IPS-NIHi7 (cell line): Measurements from ENCODE around the gene DTWD2.
"Not testable (repeated sequence)": the region's sequence is repeated elsewhere in the genome, so short reads cannot be mapped to it uniquely, and the experiment has no call there.

Experiments
- DNase-seq: peaks from one replicate; pipeline ENCODE4 v3.0.0; 2012; ENCODE audit warnings: mixed read lengths; ENCODE audit errors: extremely low spot score

DTWD2 gene

DNA sequence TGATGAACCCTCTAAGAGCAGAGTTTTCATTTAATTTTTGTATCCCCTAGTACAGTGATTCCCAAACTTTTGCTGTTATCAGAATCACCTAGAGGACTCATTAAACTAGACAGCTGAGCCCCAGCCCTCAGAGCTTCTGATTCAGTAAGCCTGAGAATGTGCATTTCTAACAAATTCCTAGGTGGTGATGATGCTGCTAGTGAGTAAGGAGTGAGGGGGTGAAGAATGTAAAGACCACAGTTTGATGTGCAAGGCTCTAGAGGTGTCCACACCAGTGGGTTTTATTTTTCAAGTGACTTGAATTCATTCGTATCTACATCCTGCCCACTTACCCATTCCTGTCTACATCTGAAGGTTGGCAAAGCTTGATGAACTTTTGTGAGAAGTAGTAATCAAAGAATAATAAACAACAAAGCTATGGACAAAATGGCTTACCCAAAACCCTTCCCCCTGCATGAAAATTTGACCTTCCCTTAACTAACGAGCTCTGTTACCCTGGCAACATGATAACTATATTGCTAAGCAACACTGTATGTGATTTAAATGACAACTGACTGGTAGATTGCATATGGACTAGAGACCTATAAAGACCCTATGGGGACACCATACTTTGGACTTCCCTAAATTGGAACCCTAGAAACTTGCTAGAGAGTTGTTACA is 35.2 kb downstream of the DTWD2 start:
- peak; percentile 25 for DNase-seq

DNA sequence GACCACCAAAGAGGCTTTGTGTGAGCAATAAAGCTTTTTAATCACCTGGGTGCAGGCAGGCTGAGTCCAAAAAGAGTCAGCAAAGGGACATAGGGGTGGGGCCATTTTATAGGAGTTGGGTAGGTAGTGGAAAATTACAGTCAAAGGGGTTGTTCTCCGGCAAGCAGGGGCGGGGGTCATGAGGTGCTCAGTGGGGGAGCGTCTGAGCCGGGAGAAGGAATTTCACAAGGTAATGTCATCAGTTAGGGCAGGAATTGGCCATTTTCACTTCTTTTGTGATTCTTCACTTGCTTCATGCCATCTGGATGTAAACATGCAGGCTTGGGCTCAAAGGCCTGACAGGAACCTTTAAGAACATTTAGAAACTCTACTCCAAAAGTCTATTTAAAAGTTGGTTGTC is 36.0 kb downstream of the DTWD2 start:
- peak; percentile 28 for DNase-seq

DNA sequence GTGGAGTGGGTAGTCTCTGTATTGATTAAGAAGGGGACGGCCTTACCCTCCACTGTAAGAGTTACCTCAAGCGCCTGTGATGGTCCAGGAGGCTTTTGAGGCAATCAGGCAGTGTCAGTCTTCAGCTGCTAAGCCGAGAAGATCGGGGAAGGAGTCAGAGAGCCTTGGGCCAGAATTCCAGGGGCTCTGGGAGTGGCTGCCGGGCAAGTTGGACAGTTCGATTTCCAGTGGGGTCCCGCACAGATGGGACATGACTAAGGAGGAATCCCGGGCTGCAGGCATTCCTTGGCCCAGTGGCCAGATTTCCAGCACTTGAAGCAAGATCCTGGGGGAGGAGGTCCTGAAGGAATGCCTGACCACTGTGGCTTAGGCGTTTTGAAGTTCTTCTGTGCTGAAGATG is 38.0 kb downstream of the DTWD2 start:
- DNase-seq = not testable (repeated sequence)

DNA sequence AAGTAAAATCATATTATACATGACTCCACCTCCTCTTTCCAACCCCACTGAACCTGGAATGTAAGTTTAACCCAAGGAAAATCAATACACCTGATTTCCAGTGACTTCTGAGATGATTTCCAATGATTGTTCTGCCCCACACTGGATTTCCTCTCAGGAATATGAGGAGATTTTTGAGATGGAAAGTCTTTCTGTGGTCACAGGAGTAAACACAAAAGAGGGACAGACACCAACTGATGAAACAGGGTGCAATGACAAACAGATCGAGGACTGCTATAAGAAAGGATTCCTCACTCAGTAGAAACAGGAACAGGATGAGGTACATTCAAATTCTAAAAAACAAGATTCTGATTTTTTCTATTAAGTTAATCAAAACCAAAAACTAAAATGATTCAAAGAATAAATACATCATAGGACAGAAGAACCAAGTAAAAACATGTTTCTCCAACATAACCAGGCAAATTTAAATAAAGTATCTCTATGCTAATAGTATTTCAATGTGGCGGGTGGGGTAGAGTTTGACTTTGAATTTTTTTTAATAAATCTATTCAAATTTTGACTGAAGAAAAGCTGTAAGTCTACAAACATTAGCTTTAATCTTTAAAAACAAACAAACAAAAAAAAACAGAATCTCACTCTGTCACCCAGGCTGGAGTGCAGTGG is 42.1 kb downstream of the DTWD2 start:
- DNase-seq = no peak

DNA sequence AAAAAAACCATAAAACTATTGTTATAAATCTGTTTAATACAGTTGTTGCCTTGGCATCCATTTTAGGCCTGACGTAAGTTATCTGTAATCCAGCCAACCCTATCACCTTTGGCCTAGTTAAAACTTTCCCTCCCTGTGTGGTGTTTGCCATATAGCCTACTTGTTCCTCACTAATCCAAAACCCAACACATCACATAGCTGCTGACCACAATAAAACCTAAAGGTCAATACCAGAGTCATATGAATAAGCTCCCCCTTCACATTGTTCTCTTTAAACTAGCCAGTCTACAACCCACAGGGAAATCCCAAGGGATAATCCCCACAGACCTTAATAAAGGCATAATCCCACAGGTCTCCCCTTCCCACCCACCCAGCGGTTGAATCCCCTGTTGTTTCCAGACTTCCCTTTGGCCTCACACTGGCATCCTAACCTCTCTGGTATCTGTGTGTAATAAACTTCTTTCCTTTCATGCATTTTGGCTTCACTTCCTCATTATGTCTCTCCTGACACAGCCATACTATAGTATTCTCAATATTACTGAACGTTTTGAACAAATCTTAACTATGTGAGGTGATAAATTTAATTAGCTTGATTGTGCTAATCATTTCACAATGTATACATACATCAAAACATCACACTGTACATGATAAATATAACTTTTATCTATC is 50.8 kb downstream of the DTWD2 start:
- no peak for DNase-seq

DNA sequence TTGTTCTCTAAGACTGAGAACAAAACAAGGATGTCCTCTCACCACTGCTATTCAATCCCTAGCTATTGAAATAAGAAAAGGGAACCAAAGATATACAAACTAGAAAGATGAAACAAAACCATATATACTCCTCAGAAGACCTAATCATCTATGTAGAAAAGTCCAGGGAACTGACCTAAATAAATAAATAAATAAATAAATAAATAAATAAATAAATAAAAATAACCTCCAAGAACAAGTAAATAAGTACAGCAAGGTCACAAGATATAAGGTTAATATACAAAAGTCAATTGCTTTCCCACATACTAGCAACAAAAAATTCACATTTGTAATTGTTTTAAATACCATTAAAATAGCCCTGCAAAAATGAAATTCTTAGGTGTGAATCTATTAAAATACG is 54.6 kb downstream of the DTWD2 start:
- no peak for DNase-seq

DNA sequence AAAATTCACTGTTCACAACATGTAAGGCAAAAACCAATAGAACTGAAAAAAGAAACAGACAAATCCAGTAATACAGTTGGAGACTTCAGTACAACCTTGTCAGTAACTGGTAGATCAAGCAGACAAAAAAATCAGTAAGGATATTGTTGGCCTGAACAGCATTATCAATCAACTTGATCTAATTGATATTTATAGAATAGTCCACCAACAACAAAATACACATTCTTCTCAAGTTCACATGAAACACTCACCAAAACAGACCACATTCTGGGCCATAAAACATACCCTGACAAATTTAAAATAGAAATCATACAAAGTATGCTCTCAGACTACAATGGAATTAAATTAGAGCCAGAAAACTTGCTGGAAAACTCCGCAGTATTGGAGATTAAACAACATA is 56.8 kb downstream of the DTWD2 start:
- no peak for DNase-seq

DNA sequence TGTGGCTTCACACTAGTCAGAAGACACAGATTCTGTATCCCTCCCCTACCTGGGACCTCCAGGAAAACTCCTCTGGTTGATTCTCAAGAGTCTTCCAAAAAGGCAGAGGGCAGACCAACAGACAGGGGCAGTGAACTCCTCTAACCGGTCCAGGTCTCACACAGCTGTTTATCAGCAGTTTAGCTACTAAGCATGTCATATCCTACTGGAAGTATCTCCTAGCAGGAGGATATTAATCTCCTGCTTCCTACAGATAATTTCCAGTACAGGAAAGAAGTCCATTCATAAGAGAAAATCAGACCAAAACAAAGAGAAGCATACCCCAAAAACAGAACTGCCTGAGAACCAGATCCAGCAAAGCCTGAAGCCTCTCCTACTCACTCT is 64.3 kb downstream of the DTWD2 start:
- no peak for DNase-seq

DNA sequence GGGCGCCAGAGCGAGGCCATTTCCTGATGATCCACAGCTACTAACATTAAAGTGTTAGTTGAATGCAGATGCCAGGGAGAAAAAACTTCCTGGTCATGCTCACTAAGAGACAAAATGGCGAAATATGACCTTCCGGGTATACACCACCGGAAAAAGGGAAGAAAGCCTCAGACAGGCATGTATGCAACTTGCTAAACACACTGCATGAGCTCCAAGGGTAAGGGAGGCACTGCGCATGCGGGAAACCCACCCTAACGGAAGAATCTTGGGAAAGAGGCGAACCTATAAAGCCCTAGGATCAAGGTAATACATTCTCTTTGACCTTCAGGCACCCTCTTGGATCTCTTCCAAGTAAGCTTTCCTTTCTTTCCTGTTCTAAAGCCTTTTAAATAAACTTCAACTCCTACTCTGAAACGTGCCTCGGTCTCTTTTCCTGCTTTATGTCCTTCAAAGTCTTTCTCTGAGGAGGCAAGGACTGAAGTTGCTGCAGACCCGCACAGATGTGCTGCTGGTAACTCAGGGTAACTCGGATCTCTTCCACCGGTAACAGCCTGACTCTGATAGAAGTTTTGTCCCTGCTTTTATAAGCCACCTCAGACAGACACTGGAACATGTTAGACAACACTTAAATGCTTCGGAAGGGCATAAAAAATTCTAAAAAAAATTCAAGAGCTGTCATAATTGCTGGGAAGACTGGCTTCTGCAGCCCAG is 64.9 kb downstream of the DTWD2 start:
- no peak for DNase-seq

DNA sequence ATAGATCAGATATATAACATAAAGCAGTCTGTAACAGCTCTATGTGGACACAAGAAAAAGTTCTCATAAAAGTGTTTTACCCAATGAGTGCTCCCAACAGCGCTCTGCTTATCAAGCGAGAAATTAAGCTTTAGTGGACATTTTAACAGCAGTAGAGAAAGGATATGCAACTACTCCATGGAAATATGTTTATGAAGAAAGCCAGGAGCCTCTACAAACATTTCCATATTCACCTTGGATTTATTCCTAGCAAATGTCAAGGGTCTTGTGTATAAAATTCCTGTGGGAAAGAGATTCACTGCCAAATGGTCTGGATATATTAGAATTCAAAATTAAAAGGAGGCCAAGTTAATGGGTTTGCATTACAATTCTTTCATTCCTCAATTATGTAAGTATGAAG is 66.5 kb downstream of the DTWD2 start:
- DNase-seq = no peak

DNA sequence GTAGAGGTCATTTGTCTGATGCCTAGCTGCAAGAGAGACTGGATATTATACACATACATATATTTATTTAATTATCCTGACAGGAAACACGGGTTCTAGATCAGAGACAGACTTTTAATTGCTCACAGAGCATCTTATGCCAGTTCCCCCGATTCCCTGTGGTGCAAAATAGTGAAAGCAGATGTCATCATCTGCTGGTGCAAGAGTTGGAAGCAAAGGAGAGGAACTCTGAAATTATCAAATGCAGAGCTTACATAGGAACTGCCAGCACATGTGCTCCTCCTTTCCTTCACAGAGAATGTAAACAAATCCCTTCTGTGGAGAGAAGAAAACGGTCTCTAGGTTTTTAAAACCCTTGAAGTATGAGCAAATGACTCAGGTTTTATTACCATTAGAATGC is 69.3 kb downstream of the DTWD2 start:
- DNase-seq = no peak

DNA sequence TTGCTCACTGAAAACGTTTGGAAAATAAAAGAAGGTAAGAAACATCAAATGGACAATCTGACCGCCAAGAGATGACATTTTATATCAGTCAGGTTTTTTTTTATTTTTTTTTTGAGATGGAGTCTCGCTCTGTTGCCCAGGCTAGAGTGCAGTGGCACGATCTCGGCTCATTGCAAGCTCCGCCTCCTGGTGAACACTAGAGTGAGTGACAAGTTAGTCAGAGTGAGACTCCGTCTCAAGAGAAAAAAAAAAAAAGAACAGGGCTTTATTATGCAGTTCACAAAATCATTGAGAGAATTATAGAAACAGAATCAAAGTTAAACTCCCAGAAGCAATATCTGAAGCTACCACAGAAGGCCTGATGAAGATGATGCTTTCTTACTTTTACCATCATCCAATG is 70.1 kb downstream of the DTWD2 start:
- DNase-seq = no peak

DNA sequence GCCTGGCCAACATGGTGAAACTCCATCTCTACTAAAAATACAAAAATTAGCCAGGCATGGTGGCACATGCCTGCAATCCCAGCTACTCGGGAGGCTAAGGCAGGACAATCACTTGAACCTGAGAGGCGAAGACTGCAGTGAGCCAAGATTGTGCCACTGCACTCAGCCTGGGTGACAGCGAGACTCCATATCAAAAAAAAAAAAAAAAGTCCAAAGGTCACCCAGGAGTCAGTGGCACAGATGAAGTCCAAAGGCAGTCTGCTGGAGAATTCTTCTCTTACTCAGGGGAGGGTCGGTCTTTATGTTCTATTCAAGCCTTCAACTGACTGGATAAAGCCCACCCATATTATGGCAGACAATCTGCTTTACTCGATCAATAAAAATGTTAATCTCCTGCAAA is 80.8 kb downstream of the DTWD2 start:
- not testable (repeated sequence) for DNase-seq

DNA sequence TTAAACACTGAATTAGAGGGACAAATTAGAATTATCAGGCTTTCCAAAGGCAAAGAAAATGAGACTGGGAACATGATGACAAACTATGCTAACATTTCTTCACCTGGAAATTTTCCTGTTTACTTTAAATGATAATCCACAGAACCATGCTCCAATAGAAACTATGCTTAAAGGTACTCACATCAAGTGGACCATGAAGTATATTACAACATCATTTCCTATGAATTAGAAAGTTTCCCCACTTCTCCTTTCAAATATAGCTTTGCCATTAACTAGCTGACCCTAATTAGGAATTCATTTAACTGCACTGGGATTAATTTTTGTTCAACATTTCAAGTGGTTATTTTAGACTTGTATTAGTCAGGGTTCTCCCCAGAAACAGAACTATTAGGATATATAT is 81.4 kb downstream of the DTWD2 start:
- DNase-seq = no peak

DNA sequence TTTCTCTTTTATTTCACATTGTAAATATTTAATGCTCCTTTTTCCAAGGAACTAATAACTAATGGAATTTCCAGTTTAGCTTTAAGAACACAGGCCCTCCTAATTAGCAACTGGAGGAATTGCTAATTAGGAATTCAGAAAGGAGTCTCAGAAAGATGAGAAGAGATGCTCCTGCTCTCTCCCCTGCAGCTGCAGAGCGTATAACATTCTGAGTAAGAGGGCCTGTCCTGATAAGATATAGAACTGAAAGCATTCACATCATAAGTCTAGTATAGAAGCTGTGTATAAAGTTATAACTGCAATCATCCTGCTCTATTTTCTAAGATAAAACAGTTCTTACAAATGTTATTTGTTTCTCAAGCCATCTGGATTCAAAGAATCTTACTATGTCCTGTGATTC is 83.2 kb downstream of the DTWD2 start:
- no peak for DNase-seq

DNA sequence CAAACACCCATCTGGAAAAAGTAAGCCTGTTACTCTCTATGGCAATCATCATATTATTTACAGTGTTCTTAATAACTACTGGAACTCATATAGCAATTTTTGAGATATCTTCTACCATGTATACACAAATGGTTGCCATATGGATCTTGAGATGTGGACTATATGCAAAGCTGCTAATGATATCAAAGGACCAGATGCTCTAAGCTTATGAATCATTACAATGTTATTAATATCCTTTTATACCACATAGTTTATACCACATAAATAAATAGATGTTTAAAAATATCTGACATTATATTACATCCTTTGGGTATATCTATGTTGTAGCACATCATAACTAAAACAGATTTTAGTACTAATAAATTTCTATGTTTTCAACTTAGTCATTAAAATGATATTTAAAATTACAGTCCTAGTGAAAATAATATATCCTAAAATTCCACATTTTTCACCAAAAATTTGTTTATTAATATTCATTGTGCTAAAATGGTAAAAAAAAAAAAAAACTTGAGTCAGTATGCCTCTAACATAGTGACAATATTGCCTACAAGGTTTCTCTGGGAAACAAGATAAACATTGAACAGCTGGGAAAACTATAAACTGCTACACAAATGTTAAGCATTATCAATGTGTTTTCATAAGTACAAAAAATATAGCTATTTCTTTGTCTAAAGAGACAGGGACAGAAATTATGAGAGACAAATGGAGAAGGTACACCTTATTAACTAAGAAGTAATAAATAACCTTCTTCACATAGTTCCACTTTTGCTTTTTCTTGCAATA is 85.5 kb downstream of the DTWD2 start:
- DNase-seq = no peak

DNA sequence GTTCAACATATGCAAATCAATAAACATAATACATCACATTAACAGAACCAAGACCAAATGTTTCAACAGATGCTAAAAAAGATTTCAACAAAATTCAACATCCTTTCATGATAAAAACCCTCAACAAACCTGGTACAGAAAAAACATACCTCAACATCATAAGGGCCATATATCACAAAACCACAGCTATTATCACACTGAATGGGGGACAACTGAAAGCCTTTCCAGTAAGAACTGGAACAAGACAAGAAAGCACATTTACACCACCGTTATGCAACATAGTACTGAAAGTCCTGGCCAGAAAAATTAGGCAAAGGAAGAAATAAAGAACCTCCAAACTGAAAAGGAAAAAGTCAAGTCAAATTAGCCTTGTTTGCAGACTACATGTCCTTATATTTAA is 93.6 kb downstream of the DTWD2 start:
- DNase-seq = no peak

DNA sequence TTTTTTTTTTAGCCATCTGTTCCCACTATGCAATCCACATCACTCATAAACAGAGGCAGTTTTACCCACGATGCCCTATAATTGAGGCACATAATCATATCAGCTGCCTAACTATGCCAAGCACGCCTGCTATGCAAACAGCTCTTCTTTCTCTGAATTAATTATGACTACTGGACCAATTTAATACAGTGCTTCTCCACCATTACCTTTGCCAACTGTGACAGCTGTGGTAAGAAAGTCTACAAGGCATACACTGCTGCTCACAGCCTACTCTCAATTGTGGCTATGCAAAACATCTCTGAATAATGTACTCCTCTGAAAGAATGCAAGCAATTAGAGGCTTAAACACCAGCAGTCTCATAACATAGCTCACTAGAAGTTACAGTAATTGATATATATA is 97.1 kb downstream of the DTWD2 start:
- no peak for DNase-seq

DNA sequence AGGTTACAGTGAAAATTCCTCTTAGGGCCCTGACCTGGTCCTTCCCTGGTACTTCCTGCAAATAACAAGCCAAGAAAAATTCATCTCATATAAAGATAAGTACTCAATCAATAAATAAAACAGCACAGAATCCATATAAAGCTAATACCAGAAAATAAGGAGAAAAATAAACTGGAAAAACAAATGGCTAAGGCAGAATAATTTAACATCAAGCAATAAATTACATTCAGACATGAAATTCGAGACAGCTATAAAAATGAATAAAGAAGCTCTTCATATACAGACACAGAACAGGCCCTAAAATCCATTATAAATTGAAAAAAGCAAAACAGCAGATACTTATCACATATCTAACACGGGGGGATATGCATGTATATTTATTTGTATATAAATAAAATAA is 99.2 kb downstream of the DTWD2 start:
- no peak for DNase-seq

DNA sequence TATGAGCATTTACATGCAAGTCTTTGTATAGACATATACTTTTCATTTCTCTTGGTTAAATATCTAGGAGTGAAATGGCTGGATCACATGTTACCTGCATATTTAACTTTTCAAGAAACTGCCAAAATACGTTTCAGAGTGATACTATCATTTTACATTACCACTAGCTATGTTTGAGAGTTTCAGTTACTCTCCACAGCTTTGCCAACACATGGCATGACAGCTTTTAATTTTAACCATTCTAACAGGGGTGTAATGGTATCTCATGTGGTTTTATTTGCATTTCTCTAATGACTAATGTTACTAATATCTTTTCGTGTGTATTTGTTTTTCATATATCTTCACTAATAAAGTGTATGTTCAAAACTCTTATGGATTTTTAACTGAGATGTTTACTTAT is 99.8 kb downstream of the DTWD2 start:
- no peak for DNase-seq

DNA sequence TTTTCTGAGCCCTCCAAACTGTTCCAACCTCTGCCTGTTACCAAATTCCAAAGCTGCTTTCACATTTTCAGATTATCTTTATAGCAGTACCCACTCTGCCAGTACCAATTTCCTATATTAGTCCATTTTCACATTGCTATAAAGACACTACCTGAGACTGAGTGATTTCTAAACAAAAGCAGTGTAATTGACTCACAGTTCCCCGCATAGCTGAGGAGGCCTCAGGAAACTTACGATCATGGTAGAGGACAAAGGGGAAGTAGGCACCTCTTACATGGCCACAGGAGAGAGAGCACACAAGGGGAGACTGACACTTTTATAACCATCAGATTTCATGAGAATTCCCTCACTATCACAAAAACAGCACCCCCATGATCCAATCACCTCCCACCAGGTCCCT is 105.0 kb downstream of the DTWD2 start:
- DNase-seq = no peak

DNA sequence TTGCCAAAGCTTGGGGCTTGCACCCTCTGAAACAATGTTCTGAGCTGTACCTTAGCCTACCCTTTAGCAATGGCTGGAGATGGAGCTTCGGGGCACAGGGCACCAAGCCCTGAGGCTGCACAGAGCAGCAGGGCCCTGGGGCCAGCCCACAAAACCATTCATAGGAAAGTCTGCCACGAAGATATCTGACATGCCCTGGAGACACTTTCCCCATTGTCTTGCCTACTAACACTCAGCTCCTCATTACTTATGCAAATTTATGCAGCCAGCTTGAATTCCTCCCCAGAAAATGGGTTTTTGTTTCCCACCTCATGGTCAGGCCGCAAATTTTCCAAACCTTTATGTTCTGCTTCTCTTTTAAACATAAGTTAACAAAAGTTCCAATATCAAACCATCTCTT is 105.7 kb downstream of the DTWD2 start:
- DNase-seq = peak; percentile 9
